Right ventricle myocardium inferior (tissue), 1 donor: ENCODE data around the gene RXYLT1. TPM values are rescaled to one million over a fixed set of nuclear protein-coding genes. Genes with fewer than 3 reads are reported as not detected.

Experiments used
- total RNA-seq: library from RNA; stranded (reverse); fragmentation: NEBNext Ultra II Directional; extraction: Animal tissue kit (Norgen Biotek cat#: 25700); gene quantifications from one replicate; pipeline ENCODE4 v1.2.1, GENCODE V29; 2021
- donor health status: DM: no; HTN: yes; CAD: no; lungs with severe emphysema.

RXYLT1 gene
- total RNA-seq, 1 donor from 2014 or later = 13.9 TPM

Other genes with a start within 250 kb of the RXYLT1 start
- 41.0 TPM for gene DPY19L2, start 111.4 kb upstream of the RXYLT1 start, total RNA-seq
- 2.2 TPM for gene SRGAP1, start 64.8 kb downstream of the RXYLT1 start, total RNA-seq